HCT116 (cell line): ENCODE measurements around the gene CDC42EP2. TPM values are rescaled to one million over a fixed set of nuclear protein-coding genes. Genes with fewer than 3 reads are reported as not detected.

Experiments
- ATAC-seq: fragments of 200-7000 bp; cut with Tn5 transposase; 2 replicates; pipeline ENCODE4 v1.9.1; 2020; ENCODE audit warnings: mild to moderate bottlenecking, moderate library complexity
- BruUV-seq: library from RNA; stranded (reverse); fragments of 400-500 nt; replicated peaks from 2 replicates; lab custom pipeline; 2021; lab: Mats Ljungman, UMichigan
- CTCF ChIA-PET: fragments of 300-600 bp; sonication (Branson Sonifier 250); formaldehyde crosslinking; loops from one replicate; lab custom pipeline; 2021; ENCODE audit warnings: antibody characterized with exemption; lab: Charles Lee
- POLR2A ChIA-PET: fragments of 300-600, 350-600 bp; sonication (Branson Sonifier 250); formaldehyde crosslinking; loops from one replicate; lab custom pipeline; 2021; ENCODE audit warnings: antibody characterized with exemption; lab: Charles Lee
- RAD21 ChIA-PET, 2 experiments: fragments of 300-600 bp; sonication (Branson Sonifier 250); formaldehyde crosslinking; loops; one replicate each; lab custom pipeline; 2023; ENCODE audit warnings: low total read pairs in 2 of 2; ENCODE audit not compliant: uncharacterized antibody in 2 of 2, unreplicated experiment in 2 of 2, low non-redundant PET in 1 of 2; lab: Charles Lee
- DNase-seq: peaks from one replicate; pipeline ENCODE4 v3.0.0-alpha.2; 2010; ENCODE audit warnings: low read depth, low spot score
- H2AFZ ChIP-seq: fragments of 200-600 bp; shearing (Covaris generic), sonication (generic); 2 replicates; pipeline ENCODE4 v1.6.1; 2017; ENCODE audit warnings: low read depth, mixed run types, mixed read lengths, antibody characterized with exemption, low read length; ENCODE audit not compliant: poor library complexity, severe bottlenecking
- H3K27ac ChIP-seq: 2 replicates; pipeline ENCODE4 v1.5.1; 2012; ENCODE audit warnings: low read depth, low read length
- H3K27me3 ChIP-seq: fragments of 200-600 bp; sonication (generic); 2 replicates; pipeline ENCODE4 v1.6.1; 2016; ENCODE audit warnings: mixed run types, low read length, mixed read lengths; ENCODE audit not compliant: insufficient read depth
- H3K36me3 ChIP-seq, 2 experiments: fragments of 200-500 bp in 1 of 2; fragments of 200-600 bp in 1 of 2; sonication (Bioruptor generic) in 1 of 2; sonication (generic) in 1 of 2; 2 replicates each; pipeline versions ENCODE4 v1.5.1 to v1.6.1; 2014 to 2016; ENCODE audit warnings: low read length in 2 of 2, inconsistent platforms in 1 of 2, mixed read lengths in 1 of 2, mixed run types in 1 of 2; ENCODE audit not compliant: insufficient read depth in 2 of 2, control insufficient read depth in 1 of 2
- H3K4me1 ChIP-seq, 2 experiments: fragments of 200-600 bp in 1 of 2; sonication (generic) in 1 of 2; 2 replicates each; pipeline versions ENCODE4 v1.5.1 to v1.6.1; 2012 to 2017; ENCODE audit warnings: low read length in 2 of 2, inconsistent platforms in 1 of 2, mild to moderate bottlenecking in 1 of 2, mixed read lengths in 1 of 2, mixed run types in 1 of 2, moderate library complexity in 1 of 2; ENCODE audit not compliant: insufficient read depth in 2 of 2, control insufficient read depth in 1 of 2
- H3K4me2 ChIP-seq: fragments of 200-600 bp; sonication (generic); 2 replicates; pipeline ENCODE4 v1.6.1; 2017; ENCODE audit warnings: mixed run types, low read length, mixed read lengths
- H3K4me3 ChIP-seq, 2 experiments: fragments of 200-600 bp in 1 of 2; sonication (generic) in 1 of 2; replicated peaks in 1 of 2; 2 replicates each; pipeline ENCODE4 v1.5.1; 2011 to 2016; ENCODE audit warnings: low read length in 2 of 2, control low read depth in 1 of 2, low read depth in 1 of 2, mild to moderate bottlenecking in 1 of 2, mixed read lengths in 1 of 2, mixed run types in 1 of 2
- H3K79me2 ChIP-seq: fragments of 200-600 bp; sonication (generic); 2 replicates; pipeline ENCODE4 v1.6.1; 2017; ENCODE audit warnings: mild to moderate bottlenecking, mixed run types, low read length, moderate library complexity, mixed read lengths; ENCODE audit not compliant: insufficient read depth
- H3K9ac ChIP-seq: fragments of 200-600 bp; sonication (generic); 2 replicates; pipeline ENCODE4 v1.6.1; 2016; ENCODE audit warnings: low read length, mixed read lengths
- H3K9me2 ChIP-seq: fragments of 200-600 bp; sonication (generic), shearing (Covaris generic); 2 replicates; pipeline ENCODE4 v1.6.1; 2017; ENCODE audit warnings: mixed run types, mild to moderate bottlenecking, moderate library complexity; ENCODE audit not compliant: insufficient read depth
- H3K9me3 ChIP-seq, 2 experiments: fragments of 200-500 bp in 1 of 2; fragments of 200-600 bp in 1 of 2; sonication (Bioruptor generic) in 1 of 2; sonication (generic) in 1 of 2; 2 replicates each; pipeline ENCODE4 v1.6.1; 2014 to 2017; ENCODE audit warnings: low read length in 2 of 2, mixed read lengths in 2 of 2, inconsistent platforms in 1 of 2, low read depth in 1 of 2, mild to moderate bottlenecking in 1 of 2, mixed run types in 1 of 2, moderate library complexity in 1 of 2; ENCODE audit not compliant: control insufficient read depth in 1 of 2, insufficient read depth in 1 of 2
- H4K20me1 ChIP-seq: fragments of 200-600 bp; sonication (generic), shearing (Covaris generic); 2 replicates; pipeline ENCODE4 v1.6.1; 2017; ENCODE audit warnings: mixed run types, mild to moderate bottlenecking, moderate library complexity; ENCODE audit not compliant: insufficient read depth
- EGR1 ChIP-seq: IDR thresholded peaks from 2 replicates; pipeline ENCODE4 v1.6.1; 2012; ENCODE audit warnings: low read depth
- ELF1 ChIP-seq: IDR thresholded peaks from 2 replicates; pipeline ENCODE4 v1.6.1; 2012; ENCODE audit warnings: low read depth, borderline replicate concordance
- EZH2 ChIP-seq: fragments of 200-600 bp; sonication (generic); IDR thresholded peaks from 2 replicates; pipeline ENCODE4 v1.6.1; 2017; ENCODE audit warnings: antibody characterized with exemption, mixed run types
- EZH2phosphoT487 ChIP-seq: fragments of 200-600 bp; IDR thresholded peaks from 2 replicates; pipeline ENCODE4 v1.6.1; 2018; ENCODE audit warnings: antibody characterized with exemption, borderline replicate concordance
- POLR2AphosphoS5 ChIP-seq: IDR thresholded peaks from 2 replicates; pipeline ENCODE4 v1.6.1; 2011; ENCODE audit warnings: mild to moderate bottlenecking, low read depth, low read length, moderate library complexity
- RAD21 ChIP-seq: IDR thresholded peaks from 2 replicates; pipeline ENCODE4 v1.6.1; 2012; ENCODE audit warnings: low read depth, mild to moderate bottlenecking
- SIN3A ChIP-seq: IDR thresholded peaks from 2 replicates; pipeline ENCODE4 v1.6.1; 2012; ENCODE audit warnings: low read depth
- TCF7L2 ChIP-seq: IDR thresholded peaks from 2 replicates; pipeline ENCODE4 v1.7.0; 2011; ENCODE audit warnings: borderline replicate concordance, inconsistent platforms; ENCODE audit not compliant: insufficient read depth, insufficient read length; ENCODE audit errors: extremely low read depth
- YY1 ChIP-seq: IDR thresholded peaks from 2 replicates; pipeline ENCODE4 v1.6.1; 2011; ENCODE audit warnings: low read length, low read depth, moderate library complexity, mild to moderate bottlenecking; ENCODE audit not compliant: insufficient replicate concordance; ENCODE audit errors: extremely low read depth
- intact Hi-C: fragments of 100-400 bp; cut with micrococcal nuclease; formaldehyde crosslinking; loops from 2 replicates; pipeline ENCODE4 v1.10.0; 2022
- total RNA-seq: library from RNA; stranded (reverse); gene quantifications from one replicate; pipeline ENCODE4 v1.2.1, GENCODE V29; 2021; ENCODE audit not compliant: unreplicated experiment
- TF ChIP-seq, protein P1 (sequence below): IDR thresholded peaks from 2 replicates; pipeline ENCODE4 v1.6.1; 2012
- TF ChIP-seq, protein P2 (sequence below): IDR thresholded peaks from 2 replicates; pipeline ENCODE4 v1.6.1; 2011; ENCODE audit warnings: mild to moderate bottlenecking, low read length, moderate library complexity; ENCODE audit not compliant: insufficient replicate concordance; ENCODE audit errors: extremely low read depth
- TF ChIP-seq, protein P3 (sequence below), 3 experiments: fragments of 200-600 bp in 1 of 3; sonication (generic) in 1 of 3; IDR thresholded peaks in 2 of 3; conservative IDR thresholded peaks in 1 of 3; 2 replicates each; pipeline ENCODE4 v1.5.1; 2012 to 2017; ENCODE audit warnings: low read depth in 2 of 3, low read length in 2 of 3, antibody characterized with exemption in 1 of 3, borderline replicate concordance in 1 of 3, control low read depth in 1 of 3, mild to moderate bottlenecking in 1 of 3, mixed read lengths in 1 of 3, mixed run types in 1 of 3, moderate library complexity in 1 of 3; ENCODE audit not compliant: insufficient read depth in 1 of 3

CDC42EP2 gene
- total RNA-seq, 1 experiment from 2014 or later: 15.4 TPM

DNA sequence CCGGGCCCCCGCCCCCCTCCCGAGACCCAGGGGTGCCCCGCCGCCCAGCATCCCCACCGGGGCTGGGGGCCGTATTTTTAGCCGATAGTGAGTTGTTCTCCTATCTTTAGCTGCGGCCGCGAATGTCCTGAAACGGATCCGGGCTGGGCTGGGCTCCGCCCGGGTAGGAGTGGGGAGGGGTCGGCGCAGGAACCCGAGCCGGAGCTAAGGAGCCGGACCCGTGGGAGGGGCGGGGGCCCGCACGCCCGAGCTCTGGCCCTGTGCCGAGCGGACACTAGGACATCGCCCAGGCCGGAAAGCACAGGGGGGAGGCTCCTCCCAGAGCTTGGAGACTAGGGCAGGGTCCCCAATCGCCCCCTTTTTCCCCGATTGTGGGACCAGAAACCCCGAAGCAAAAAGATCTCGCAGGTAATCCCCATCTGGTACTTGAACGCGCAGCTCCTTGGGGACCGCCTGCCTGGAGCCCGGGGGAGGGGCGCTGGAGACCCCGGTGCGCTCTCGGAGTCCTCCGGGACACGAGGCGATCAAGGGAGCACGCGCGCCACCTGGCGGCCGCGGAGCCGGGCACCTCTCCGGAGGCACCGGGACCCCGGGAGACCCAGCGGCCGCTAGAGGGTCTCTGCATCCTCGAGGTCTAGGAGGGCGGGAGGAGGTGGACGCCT, 669 bp downstream of the CDC42EP2 start:
- BruUV-seq: no TSS peak
- Histone ChIP-seq H3K4me3 (peak overlapping the region; percentile 84 to 85), H3K4me1 (peaks cover 31 to 61% of the 10 kb centered on the region in 2 experiments), H3K9me2 (no peaks in the 10 kb centered on the region), H3K36me3 (peaks cover under 1 to 3% of the 10 kb centered on the region in 2 experiments; a peak in 1 of 4 replicates), H3K9ac (peak overlapping the region; percentile 77), H3K9me3 (no peaks in the 10 kb centered on the region), H2AFZ (no peak overlapping the region), H3K27ac (peak overlapping the region; percentile 83), H3K27me3 (no peaks in the 10 kb centered on the region), H4K20me1 (no peaks in the 10 kb centered on the region), H3K4me2 (peak overlapping the region; percentile 84), H3K79me2 (peaks cover 53% of the 10 kb centered on the region)
- RAD21 ChIA-PET: interaction anchor here (0.7 to 3.4 kb wide), 4 partner anchors 14 to 40 kb away, joined by 3 to 27 read pairs (median 8); no protein-coding TSS in a partner anchor
- TF ChIP-seq YY1 (peak; percentile 20), EZH2phosphoT487 (no peak), TCF7L2 (no peak), EZH2 (no peak), RAD21 (peak; percentile 81), POLR2AphosphoS5 (peak; percentile 16; the same call in 1 of the 2 replicates), ELF1 (no peak), SIN3A (0 out of 2 replicates have a peak, but pooled peaks have one; percentile 40), EGR1 (no peak; the same call in 1 of the 2 replicates)
- TF ChIP-seq, protein P1, sequence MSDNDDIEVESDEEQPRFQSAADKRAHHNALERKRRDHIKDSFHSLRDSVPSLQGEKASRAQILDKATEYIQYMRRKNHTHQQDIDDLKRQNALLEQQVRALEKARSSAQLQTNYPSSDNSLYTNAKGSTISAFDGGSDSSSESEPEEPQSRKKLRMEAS: peak; percentile 88
- TF ChIP-seq, protein P2, sequence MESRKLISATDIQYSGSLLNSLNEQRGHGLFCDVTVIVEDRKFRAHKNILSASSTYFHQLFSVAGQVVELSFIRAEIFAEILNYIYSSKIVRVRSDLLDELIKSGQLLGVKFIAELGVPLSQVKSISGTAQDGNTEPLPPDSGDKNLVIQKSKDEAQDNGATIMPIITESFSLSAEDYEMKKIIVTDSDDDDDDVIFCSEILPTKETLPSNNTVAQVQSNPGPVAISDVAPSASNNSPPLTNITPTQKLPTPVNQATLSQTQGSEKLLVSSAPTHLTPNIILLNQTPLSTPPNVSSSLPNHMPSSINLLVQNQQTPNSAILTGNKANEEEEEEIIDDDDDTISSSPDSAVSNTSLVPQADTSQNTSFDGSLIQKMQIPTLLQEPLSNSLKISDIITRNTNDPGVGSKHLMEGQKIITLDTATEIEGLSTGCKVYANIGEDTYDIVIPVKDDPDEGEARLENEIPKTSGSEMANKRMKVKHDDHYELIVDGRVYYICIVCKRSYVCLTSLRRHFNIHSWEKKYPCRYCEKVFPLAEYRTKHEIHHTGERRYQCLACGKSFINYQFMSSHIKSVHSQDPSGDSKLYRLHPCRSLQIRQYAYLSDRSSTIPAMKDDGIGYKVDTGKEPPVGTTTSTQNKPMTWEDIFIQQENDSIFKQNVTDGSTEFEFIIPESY: no peak
- TF ChIP-seq, protein P3, sequence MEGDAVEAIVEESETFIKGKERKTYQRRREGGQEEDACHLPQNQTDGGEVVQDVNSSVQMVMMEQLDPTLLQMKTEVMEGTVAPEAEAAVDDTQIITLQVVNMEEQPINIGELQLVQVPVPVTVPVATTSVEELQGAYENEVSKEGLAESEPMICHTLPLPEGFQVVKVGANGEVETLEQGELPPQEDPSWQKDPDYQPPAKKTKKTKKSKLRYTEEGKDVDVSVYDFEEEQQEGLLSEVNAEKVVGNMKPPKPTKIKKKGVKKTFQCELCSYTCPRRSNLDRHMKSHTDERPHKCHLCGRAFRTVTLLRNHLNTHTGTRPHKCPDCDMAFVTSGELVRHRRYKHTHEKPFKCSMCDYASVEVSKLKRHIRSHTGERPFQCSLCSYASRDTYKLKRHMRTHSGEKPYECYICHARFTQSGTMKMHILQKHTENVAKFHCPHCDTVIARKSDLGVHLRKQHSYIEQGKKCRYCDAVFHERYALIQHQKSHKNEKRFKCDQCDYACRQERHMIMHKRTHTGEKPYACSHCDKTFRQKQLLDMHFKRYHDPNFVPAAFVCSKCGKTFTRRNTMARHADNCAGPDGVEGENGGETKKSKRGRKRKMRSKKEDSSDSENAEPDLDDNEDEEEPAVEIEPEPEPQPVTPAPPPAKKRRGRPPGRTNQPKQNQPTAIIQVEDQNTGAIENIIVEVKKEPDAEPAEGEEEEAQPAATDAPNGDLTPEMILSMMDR (IDR thresholded peaks at IDR 0.05 in 2 of 3, conservative IDR thresholded peaks at IDR 0.05 in 1 of 3; ENCODE audit: borderline replicate concordance in 1 of 3, insufficient read depth in 1 of 3, low read depth in 2 of 3, low read length in 2 of 3): peak; percentile 94 to 98 (median 95)
- intact Hi-C loops: loop anchor here (1.0 kb wide), 1 partner anchor 40 kb away; no protein-coding TSS in a partner anchor
- CTCF ChIA-PET: interaction anchor here (0.9 to 5.4 kb wide), 8 partner anchors 10 to 471 kb away, joined by 3 to 127 read pairs (median 6); partner anchors contain the start of genes CDC42BPG and DPF2
- DNase-seq (peak; percentile 48), ATAC-seq (peak; percentile 60)
- POLR2A ChIA-PET: interaction anchor here (1.0 to 3.2 kb wide), 6 partner anchors 18 to 193 kb away, joined by 4 to 20 read pairs (median 6); partner anchors contain the start of genes DPF2 and MALAT1
